Mucosa of stomach (tissue), 1 donor: ENCODE data around the gene AGK.
"Not testable (repeated sequence)": the region's sequence is repeated elsewhere in the genome, so short reads cannot be mapped to it uniquely, and the experiment has no call there.

Experiments
- H3K27me3 ChIP-seq: one replicate; pipeline ENCODE4 v1.7.0; 2013; ENCODE audit warnings: mild to moderate bottlenecking, low read length; ENCODE audit not compliant: control insufficient read depth, insufficient read depth
- H3K36me3 ChIP-seq: one replicate; pipeline ENCODE4 v1.7.0; 2013; ENCODE audit warnings: low read length; ENCODE audit not compliant: control insufficient read depth, insufficient read depth
- H3K4me1 ChIP-seq: one replicate; pipeline ENCODE4 v1.7.0; 2013; ENCODE audit warnings: mild to moderate bottlenecking, low read length; ENCODE audit not compliant: control insufficient read depth, insufficient read depth
- H3K4me3 ChIP-seq: one replicate; pipeline ENCODE4 v1.7.0; 2013; ENCODE audit warnings: low read length
- H3K9ac ChIP-seq: one replicate; pipeline ENCODE4 v1.7.0; 2013; ENCODE audit warnings: mild to moderate bottlenecking, low read length, moderate library complexity
- H3K9me3 ChIP-seq: one replicate; pipeline ENCODE4 v1.7.0; 2013; ENCODE audit warnings: mild to moderate bottlenecking, low read length, moderate library complexity; ENCODE audit not compliant: control insufficient read depth
- donor health status: Pancreatic carcinoma.

The AGK gene

GRCh38 chr7:141675436-141676215, 124.4 kb downstream of the AGK start:
- Histone ChIP-seq H3K4me1 (peaks cover 16% of the 10 kb centered on the region), H3K27me3 (no peaks in the 10 kb centered on the region), H3K4me3 (no peak overlapping the region), H3K36me3 (no peaks in the 10 kb centered on the region), H3K9ac (no peak overlapping the region), H3K9me3 (no peaks in the 10 kb centered on the region)

- no peak overlapping the region for H3K9ac ChIP-seq
- H3K4me3 ChIP-seq, result no peak overlapping the region
- H3K36me3 ChIP-seq, result peaks cover 5% of the 10 kb centered on the region
- H3K4me1 ChIP-seq, result peaks cover 16% of the 10 kb centered on the region
- H3K9me3 ChIP-seq, result no peaks in the 10 kb centered on the region
- no peaks in the 10 kb centered on the region for H3K27me3 ChIP-seq
Observed at GRCh38 chr7:141676618-141677017, 125.4 kb downstream of the AGK start.

- peaks cover 12% of the 10 kb centered on the region for H3K36me3 ChIP-seq
- no peaks in the 10 kb centered on the region for H3K27me3 ChIP-seq
Observed at GRCh38 chr7:141679014-141679413, 127.8 kb downstream of the AGK start.

GRCh38 chr7:141685285-141686023, 134.2 kb downstream of the AGK start:
- H3K9me3 ChIP-seq, result no peaks in the 10 kb centered on the region
- H3K36me3 ChIP-seq, result peaks cover 12% of the 10 kb centered on the region
- H3K9ac ChIP-seq, result no peak overlapping the region
- no peaks in the 10 kb centered on the region for H3K4me1 ChIP-seq
- H3K4me3 ChIP-seq, result no peak overlapping the region
- H3K27me3 ChIP-seq, result no peaks in the 10 kb centered on the region

More at GRCh38 chr7:141679014-141679413, 127.8 kb downstream of the AGK start:
- H3K9me3 ChIP-seq, result no peaks in the 10 kb centered on the region
- no peak overlapping the region for H3K9ac ChIP-seq
- H3K4me1 ChIP-seq, result peaks cover 14% of the 10 kb centered on the region
- H3K4me3 ChIP-seq, result no peak overlapping the region

- no peak overlapping the region for H3K9ac ChIP-seq
- H3K36me3 ChIP-seq, result peaks cover 9% of the 10 kb centered on the region
- H3K4me3 ChIP-seq, result no peak overlapping the region
- H3K27me3 ChIP-seq, result no peaks in the 10 kb centered on the region
- H3K4me1 ChIP-seq, result no peaks in the 10 kb centered on the region
- no peaks in the 10 kb centered on the region for H3K9me3 ChIP-seq
Observed at GRCh38 chr7:141686074-141686473, 134.9 kb downstream of the AGK start.

GRCh38 chr7:141686670-141687069, 135.5 kb downstream of the AGK start:
- no peaks in the 10 kb centered on the region for H3K27me3 ChIP-seq
- peaks cover 7% of the 10 kb centered on the region for H3K36me3 ChIP-seq
- no peaks in the 10 kb centered on the region for H3K9me3 ChIP-seq
- no peak overlapping the region for H3K9ac ChIP-seq
- no peak overlapping the region for H3K4me3 ChIP-seq
- H3K4me1 ChIP-seq, result no peaks in the 10 kb centered on the region

GRCh38 chr7:141688043-141688442, 136.8 kb downstream of the AGK start:
- H3K27me3 ChIP-seq, result no peaks in the 10 kb centered on the region
- H3K9me3 ChIP-seq, result no peaks in the 10 kb centered on the region
- no peak overlapping the region for H3K4me3 ChIP-seq
- no peaks in the 10 kb centered on the region for H3K36me3 ChIP-seq
- no peaks in the 10 kb centered on the region for H3K4me1 ChIP-seq
- H3K9ac ChIP-seq, result no peak overlapping the region

- H3K4me1 ChIP-seq, H3K4me3 ChIP-seq, H3K9ac ChIP-seq, H3K9me3 ChIP-seq, H3K27me3 ChIP-seq, H3K36me3 ChIP-seq: not testable (repeated sequence)
Observed at GRCh38 chr7:141689072-141689825, 138.0 kb downstream of the AGK start.

- peaks cover 23% of the 10 kb centered on the region for H3K4me1 ChIP-seq
- H3K9me3 ChIP-seq, result no peaks in the 10 kb centered on the region
- no peak overlapping the region for H3K9ac ChIP-seq
- no peaks in the 10 kb centered on the region for H3K27me3 ChIP-seq
- no peak overlapping the region for H3K4me3 ChIP-seq
- H3K36me3 ChIP-seq, result no peaks in the 10 kb centered on the region
Observed at GRCh38 chr7:141691540-141691939, 140.3 kb downstream of the AGK start.

GRCh38 chr7:141691961-141692360, 140.8 kb downstream of the AGK start:
- Histone ChIP-seq H3K36me3 (no peaks in the 10 kb centered on the region), H3K27me3 (no peaks in the 10 kb centered on the region), H3K9ac (no peak overlapping the region), H3K4me1 (peaks cover 28% of the 10 kb centered on the region), H3K4me3 (no peak overlapping the region), H3K9me3 (no peaks in the 10 kb centered on the region)

- Histone ChIP-seq H3K9ac (no peak overlapping the region), H3K4me1 (peaks cover 38% of the 10 kb centered on the region), H3K4me3 (no peak overlapping the region), H3K27me3 (no peaks in the 10 kb centered on the region), H3K9me3 (no peaks in the 10 kb centered on the region), H3K36me3 (no peaks in the 10 kb centered on the region)
Observed at GRCh38 chr7:141693082-141693481, 141.9 kb downstream of the AGK start.

GRCh38 chr7:141695803-141696289, 144.6 kb downstream of the AGK start:
- no peaks in the 10 kb centered on the region for H3K27me3 ChIP-seq
- H3K4me1 ChIP-seq, result peaks cover 48% of the 10 kb centered on the region
- H3K9ac ChIP-seq, result peak overlapping the region; percentile 55
- H3K9me3 ChIP-seq, result no peaks in the 10 kb centered on the region
- H3K4me3 ChIP-seq, result no peak overlapping the region
- no peaks in the 10 kb centered on the region for H3K36me3 ChIP-seq
